GM12872 (cell line): ENCODE data around the gene HTR5A.

Experiments used
- CTCF ChIP-seq: IDR thresholded peaks from 3 replicates; pipeline ENCODE4 v1.5.1; 2011; ENCODE audit warnings: low read depth, mild to moderate bottlenecking, low read length, moderate library complexity; ENCODE audit not compliant: insufficient read depth

The HTR5A gene

GRCh38 chr7:155124706-155125105, 54.6 kb downstream of the HTR5A start:
- no peak for TF ChIP-seq CTCF

GRCh38 chr7:155129186-155129585, 59.1 kb downstream of the HTR5A start:
- TF ChIP-seq CTCF, result no peak

GRCh38 chr7:155129789-155130188, 59.7 kb downstream of the HTR5A start:
- no peak for TF ChIP-seq CTCF

- TF ChIP-seq CTCF, result no peak
These were observed 60.4 kb downstream of the HTR5A start for GRCh38 chr7:155130493-155130892.

GRCh38 chr7:155131090-155131489, 61.0 kb downstream of the HTR5A start:
- TF ChIP-seq CTCF, result no peak

GRCh38 chr7:155132431-155132830, 62.3 kb downstream of the HTR5A start:
- TF ChIP-seq CTCF, result no peak

GRCh38 chr7:155136619-155137243, 66.6 kb downstream of the HTR5A start:
- no peak for TF ChIP-seq CTCF
